Measurements from ENCODE around the gene SLC35A2.
"Not testable (repeated sequence)": the region's sequence is repeated elsewhere in the genome, so short reads cannot be mapped to it uniquely, and the experiment has no call there.

Gene SLC35A2

GRCh38 chrX:48883729-48884128 lies 27.7 kb downstream of the SLC35A2 start:
- Histone ChIP-seq H3F3A (ENCODE audit: low read depth) (no peaks in the 10 kb centered on the region), H3K79me2 (ENCODE audit: insufficient read depth, low read length) (no peaks in the 10 kb centered on the region), H3K27me3 (ENCODE audit: insufficient read depth, low read length, poor library complexity, severe bottlenecking) (no peaks in the 10 kb centered on the region), H3K4me1 (ENCODE audit: insufficient read depth, low read length, poor library complexity, severe bottlenecking) (no peaks in the 10 kb centered on the region), H4K20me1 (ENCODE audit: insufficient read depth, low read length, poor library complexity, severe bottlenecking) (no peaks in the 10 kb centered on the region), H3K36me3 (ENCODE audit: insufficient read depth, low read length) (no peaks in the 10 kb centered on the region), H3K9me2 (replicated peaks; ENCODE audit: low read depth, low read length) (no peaks in the 10 kb centered on the region), H3K4me3 (ENCODE audit: low read length, poor library complexity, severe bottlenecking) (no peak overlapping the region), H3K9ac (ENCODE audit: low read depth, low read length, poor library complexity, severe bottlenecking) (no peak overlapping the region), H3K4me2 (ENCODE audit: low read depth, low read length, poor library complexity, severe bottlenecking) (no peak overlapping the region), H2AFZ (ENCODE audit: low read length) (no peak overlapping the region), H3K9me3 (ENCODE audit: insufficient read depth, low read depth, low read length) (no peaks in the 10 kb centered on the region)
- TF ChIP-seq EZH2phosphoT487 (IDR thresholded peaks at IDR 0.05; ENCODE audit: borderline replicate concordance) (no peak), CTCF (conservative IDR thresholded peaks at IDR 0.05; ENCODE audit: low read length) (no peak)

GRCh38 chrX:48876944-48877343 lies 34.5 kb downstream of the SLC35A2 start:
- not testable (repeated sequence) for H3K79me2 ChIP-seq (ENCODE audit: insufficient read depth, low read length); H3K4me3 ChIP-seq (ENCODE audit: low read length, poor library complexity, severe bottlenecking); H2AFZ ChIP-seq (ENCODE audit: low read length); H3K4me1 ChIP-seq (ENCODE audit: insufficient read depth, low read length, poor library complexity, severe bottlenecking); H4K20me1 ChIP-seq (ENCODE audit: insufficient read depth, low read length, poor library complexity, severe bottlenecking); H3K9me3 ChIP-seq (ENCODE audit: insufficient read depth, low read depth, low read length); H3K27me3 ChIP-seq (ENCODE audit: insufficient read depth, low read length, poor library complexity, severe bottlenecking); H3K4me2 ChIP-seq (ENCODE audit: low read depth, low read length, poor library complexity, severe bottlenecking); H3K9ac ChIP-seq (ENCODE audit: low read depth, low read length, poor library complexity, severe bottlenecking); H3F3A ChIP-seq (ENCODE audit: low read depth); H3K36me3 ChIP-seq (ENCODE audit: insufficient read depth, low read length); H3K9me2 ChIP-seq (replicated peaks; ENCODE audit: low read depth, low read length)

GRCh38 chrX:48872017-48872416 lies 39.4 kb downstream of the SLC35A2 start:
- H3K4me3 ChIP-seq (ENCODE audit: low read length, poor library complexity, severe bottlenecking); H3K4me2 ChIP-seq (ENCODE audit: low read depth, low read length, poor library complexity, severe bottlenecking); H3K4me1 ChIP-seq (ENCODE audit: insufficient read depth, low read length, poor library complexity, severe bottlenecking); H3K9me3 ChIP-seq (ENCODE audit: insufficient read depth, low read depth, low read length); H3K9ac ChIP-seq (ENCODE audit: low read depth, low read length, poor library complexity, severe bottlenecking); H2AFZ ChIP-seq (ENCODE audit: low read length); H3K79me2 ChIP-seq (ENCODE audit: insufficient read depth, low read length); H4K20me1 ChIP-seq (ENCODE audit: insufficient read depth, low read length, poor library complexity, severe bottlenecking); H3F3A ChIP-seq (ENCODE audit: low read depth); H3K36me3 ChIP-seq (ENCODE audit: insufficient read depth, low read length); H3K27me3 ChIP-seq (ENCODE audit: insufficient read depth, low read length, poor library complexity, severe bottlenecking); H3K9me2 ChIP-seq (replicated peaks; ENCODE audit: low read depth, low read length): not testable (repeated sequence)

GRCh38 chrX:48864210-48864609 lies 47.2 kb downstream of the SLC35A2 start:
- Histone ChIP-seq H3K4me2 (ENCODE audit: low read depth, low read length, poor library complexity, severe bottlenecking) (no peak overlapping the region), H3K4me1 (ENCODE audit: insufficient read depth, low read length, poor library complexity, severe bottlenecking) (no peaks in the 10 kb centered on the region), H3K9me2 (replicated peaks; ENCODE audit: low read depth, low read length) (no peaks in the 10 kb centered on the region), H3K9me3 (ENCODE audit: insufficient read depth, low read depth, low read length) (no peaks in the 10 kb centered on the region), H3K79me2 (ENCODE audit: insufficient read depth, low read length) (no peaks in the 10 kb centered on the region), H3K9ac (ENCODE audit: low read depth, low read length, poor library complexity, severe bottlenecking) (no peak overlapping the region), H3K4me3 (ENCODE audit: low read length, poor library complexity, severe bottlenecking) (no peak overlapping the region), H3F3A (ENCODE audit: low read depth) (no peaks in the 10 kb centered on the region), H3K36me3 (ENCODE audit: insufficient read depth, low read length) (no peaks in the 10 kb centered on the region), H4K20me1 (ENCODE audit: insufficient read depth, low read length, poor library complexity, severe bottlenecking) (no peaks in the 10 kb centered on the region), H3K27me3 (ENCODE audit: insufficient read depth, low read length, poor library complexity, severe bottlenecking) (no peaks in the 10 kb centered on the region), H2AFZ (ENCODE audit: low read length) (no peak overlapping the region)
- no peak for TF ChIP-seq EZH2phosphoT487 (IDR thresholded peaks at IDR 0.05; ENCODE audit: borderline replicate concordance)
- no peak for TF ChIP-seq CTCF (conservative IDR thresholded peaks at IDR 0.05; ENCODE audit: low read length)

All from Loucy (cell line).